ENCODE measurements around the gene EFNA2. TPM values are rescaled to one million over a fixed set of nuclear protein-coding genes. Genes with fewer than 3 reads are reported as not detected.
A peak's percentile ranks its signal among the peaks of the same experiment; 100 is the strongest.

EFNA2 gene
- total and polyA plus RNA-seq, 2 of the 8 experiments (the other 6 are each of a cell fraction or from before 2014, with no cell fraction given), result 4.0 to 7.0 TPM

DNA sequence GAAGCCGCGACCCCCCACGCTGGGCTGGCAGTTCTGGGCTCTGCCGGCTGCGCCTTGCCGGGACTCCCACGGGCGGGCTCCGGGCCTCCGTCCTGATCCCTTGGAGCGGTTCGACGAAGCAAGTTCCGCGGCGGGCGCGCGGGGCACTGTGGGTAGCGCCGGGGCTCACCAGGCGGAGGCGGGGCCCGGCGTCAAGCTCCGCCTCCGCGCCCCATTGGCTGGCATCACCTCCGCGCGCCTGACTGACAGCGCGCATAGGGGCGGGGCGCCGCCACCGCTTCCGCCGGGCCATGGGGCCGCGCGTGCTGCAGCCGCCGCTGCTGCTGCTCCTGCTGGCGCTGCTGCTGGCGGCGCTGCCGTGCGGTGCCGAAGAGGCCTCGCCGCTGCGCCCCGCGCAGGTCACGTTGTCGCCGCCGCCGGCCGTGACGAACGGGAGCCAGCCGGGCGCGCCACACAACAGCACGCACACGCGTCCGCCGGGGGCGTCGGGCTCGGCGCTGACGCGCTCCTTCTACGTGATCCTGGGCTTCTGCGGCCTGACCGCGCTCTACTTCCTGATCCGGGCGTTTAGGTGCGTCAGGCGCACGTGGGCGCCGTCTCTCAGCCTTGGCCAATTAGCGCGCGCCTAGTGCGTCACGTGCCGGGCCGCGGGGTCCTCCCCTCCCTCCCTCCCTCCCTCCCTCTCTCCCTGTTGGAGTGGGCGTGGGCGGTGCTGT is 10.3 kb upstream of the EFNA2 start, which contains the start of gene FAM174C (continued):
- TF ChIP-seq SRF (IDR thresholded peaks at IDR 0.05; ENCODE audit: low read depth, low read length) (peak; percentile 3; the same call in 1 of the 2 replicates), KDM4A (IDR thresholded peaks at IDR 0.05; ENCODE audit: low read depth, low read length, severe bottlenecking) (peak; percentile 54), CHD2 (IDR thresholded peaks at IDR 0.05; ENCODE audit: low read length) (peak; percentile 51; the same call in 1 of the 2 replicates), CEBPB (IDR thresholded peaks at IDR 0.05; ENCODE audit: low read depth, low read length) (no peak), RNF2 (IDR thresholded peaks at IDR 0.05; ENCODE audit: borderline replicate concordance, low read depth, low read length, missing control alignments, poor library complexity, severe bottlenecking) (no peak), TCF12 (IDR thresholded peaks at IDR 0.05; ENCODE audit: low read depth, low read length) (no peak), RXRA (IDR thresholded peaks at IDR 0.05; ENCODE audit: insufficient read depth, low read depth, low read length) (no peak), SIN3A (conservative IDR thresholded peaks at IDR 0.05 in 1 of 2, IDR thresholded peaks at IDR 0.05 in 1 of 2; ENCODE audit: low read depth in 1 of 2, low read length in 2 of 2) (peak in 1 of 2 experiments; percentile 73; a peak in 3 of 4 replicates), KDM1A (IDR thresholded peaks at IDR 0.05; ENCODE audit: borderline replicate concordance, low read length) (no peak), POLR2A (IDR thresholded peaks at IDR 0.05; ENCODE audit: control extremely low read depth in 1 of 2, low read depth in 2 of 2, low read length in 2 of 2) (peak; percentile 93 to 94), CTBP2 (IDR thresholded peaks at IDR 0.05; ENCODE audit: borderline replicate concordance, insufficient read depth, insufficient read length, low read length) (no peak), TAF1 (IDR thresholded peaks at IDR 0.05; ENCODE audit: low read depth, low read length) (peak; percentile 70; the same call in 1 of the 2 replicates), TBP (IDR thresholded peaks at IDR 0.05; ENCODE audit: low read depth, low read length) (0 out of 2 replicates have a peak, but pooled peaks have one; percentile 42), SP4 (IDR thresholded peaks at IDR 0.05; ENCODE audit: low read length) (peak; percentile 89), SP1 (IDR thresholded peaks at IDR 0.05; ENCODE audit: low read depth, low read length) (peak; percentile 44), TAF7 (optimal IDR thresholded peaks at IDR 0.05; ENCODE audit: borderline replicate concordance, low read depth, low read length) (peak; percentile 60)
- TF ChIP-seq, protein P1, sequence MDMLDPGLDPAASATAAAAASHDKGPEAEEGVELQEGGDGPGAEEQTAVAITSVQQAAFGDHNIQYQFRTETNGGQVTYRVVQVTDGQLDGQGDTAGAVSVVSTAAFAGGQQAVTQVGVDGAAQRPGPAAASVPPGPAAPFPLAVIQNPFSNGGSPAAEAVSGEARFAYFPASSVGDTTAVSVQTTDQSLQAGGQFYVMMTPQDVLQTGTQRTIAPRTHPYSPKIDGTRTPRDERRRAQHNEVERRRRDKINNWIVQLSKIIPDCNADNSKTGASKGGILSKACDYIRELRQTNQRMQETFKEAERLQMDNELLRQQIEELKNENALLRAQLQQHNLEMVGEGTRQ (IDR thresholded peaks at IDR 0.05; ENCODE audit: low read length), result peak; percentile 99
- TF ChIP-seq, protein P2, sequence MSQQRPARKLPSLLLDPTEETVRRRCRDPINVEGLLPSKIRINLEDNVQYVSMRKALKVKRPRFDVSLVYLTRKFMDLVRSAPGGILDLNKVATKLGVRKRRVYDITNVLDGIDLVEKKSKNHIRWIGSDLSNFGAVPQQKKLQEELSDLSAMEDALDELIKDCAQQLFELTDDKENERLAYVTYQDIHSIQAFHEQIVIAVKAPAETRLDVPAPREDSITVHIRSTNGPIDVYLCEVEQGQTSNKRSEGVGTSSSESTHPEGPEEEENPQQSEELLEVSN (IDR thresholded peaks at IDR 0.05), result no peak
